H54 (cell line): ENCODE measurements around the gene TIAM1.

Source experiments
- DNase-seq: peaks from one replicate; pipeline ENCODE4 v3.0.0; 2011; ENCODE audit warnings: low spot score, mixed read lengths; ENCODE audit not compliant: insufficient read length
- FAIRE-seq: peaks from 3 replicates; lab custom pipeline; 2011; peaks lifted over from hg19 to GRCh38; lab: Jason Lieb, UNC
- POLR2A ChIP-seq: IDR thresholded peaks from 2 replicates; pipeline ENCODE4 v1.6.1; 2011; ENCODE audit warnings: low read depth, mild to moderate bottlenecking, low read length

Gene TIAM1

GRCh38 chr21:31343680-31344480, at the start of gene TIAM1:
Gene TIAM1 (minus strand): TSS chr21:31344261. CDS start chr21:31266972, 77,289 bp downstream.
- peak; percentile 82 for TF ChIP-seq POLR2A
- DNase-seq = peak; percentile 72
- FAIRE-seq = peak; percentile 69

- no peak for TF ChIP-seq POLR2A
- DNase-seq (no peak), FAIRE-seq (no peak)
Measured at GRCh38 chr21:31387560-31388186, 43.6 kb upstream of the TIAM1 start.

GRCh38 chr21:31386006-31386405, 41.9 kb upstream of the TIAM1 start:
- TF ChIP-seq POLR2A = no peak
- no peak for DNase-seq
- no peak for FAIRE-seq

- TF ChIP-seq POLR2A = no peak
- DNase-seq = no peak
- no peak for FAIRE-seq
Measured at GRCh38 chr21:31383770-31384169, 39.7 kb upstream of the TIAM1 start.

GRCh38 chr21:31382060-31382459, 38.0 kb upstream of the TIAM1 start:
- no peak for TF ChIP-seq POLR2A
- FAIRE-seq (no peak), DNase-seq (no peak)

- FAIRE-seq = no peak
- no peak for DNase-seq
- no peak for TF ChIP-seq POLR2A
Measured at GRCh38 chr21:31376301-31376700, 32.2 kb upstream of the TIAM1 start.

- FAIRE-seq (no peak), DNase-seq (no peak)
- no peak for TF ChIP-seq POLR2A
Measured at GRCh38 chr21:31374395-31374794, 30.3 kb upstream of the TIAM1 start.

- TF ChIP-seq POLR2A = no peak
- FAIRE-seq = no peak
Measured at GRCh38 chr21:31372471-31372765, 28.4 kb upstream of the TIAM1 start.

GRCh38 chr21:31371715-31372470, 27.8 kb upstream of the TIAM1 start:
- TF ChIP-seq POLR2A = no peak
- FAIRE-seq = no peak

More at GRCh38 chr21:31372471-31372765, 28.4 kb upstream of the TIAM1 start:
- DNase-seq = no peak

GRCh38 chr21:31370893-31371544, 27.0 kb upstream of the TIAM1 start:
- FAIRE-seq (no peak), DNase-seq (no peak)
- no peak for TF ChIP-seq POLR2A

More at GRCh38 chr21:31371715-31372470, 27.8 kb upstream of the TIAM1 start:
- DNase-seq = no peak

- no peak for TF ChIP-seq POLR2A
- DNase-seq (no peak), FAIRE-seq (no peak)
Measured at GRCh38 chr21:31370281-31370892, 26.3 kb upstream of the TIAM1 start.

- FAIRE-seq (no peak), DNase-seq (no peak)
- no peak for TF ChIP-seq POLR2A
Measured at GRCh38 chr21:31368361-31368760, 24.3 kb upstream of the TIAM1 start.

- DNase-seq (no peak), FAIRE-seq (no peak)
- TF ChIP-seq POLR2A = no peak
Measured at GRCh38 chr21:31367801-31368200, 23.7 kb upstream of the TIAM1 start.
